ENCODE results near the gene ALPK3. TPM values are rescaled to one million over a fixed set of nuclear protein-coding genes. Genes with fewer than 3 reads are reported as not detected.

Gene ALPK3
- total RNA-seq, 1 experiment from 2014 or later: 17.7 TPM

- no peaks in the 10 kb centered on the region for H3K27me3 ChIP-seq (ENCODE audit: insufficient read depth, low read length)
- H3K9ac ChIP-seq (ENCODE audit: extremely low read depth, insufficient read length, low read length): no peak overlapping the region
- H3K9me3 ChIP-seq (ENCODE audit: control insufficient read depth, low read depth, low read length): no peaks in the 10 kb centered on the region
- H3K23ac ChIP-seq (ENCODE audit: insufficient read length, low read depth, low read length): no peak overlapping the region
- H3K36me3 Mint-ChIP-seq (ENCODE audit: insufficient read depth in 1 of 3, low read depth in 3 of 3): peaks cover 0 to 15% (median 6%) of the 10 kb centered on the region in 3 experiments; a peak in 2 of 7 replicates
- H3K4me3 Mint-ChIP-seq: no peak overlapping the region
- no peak overlapping the region for H2BK5ac ChIP-seq (ENCODE audit: insufficient read length, low read length)
- H3K18ac ChIP-seq (ENCODE audit: insufficient read length, low read depth, low read length): no peak overlapping the region
- H2BK120ac ChIP-seq (ENCODE audit: low read depth, low read length, poor library complexity, severe bottlenecking): no peak overlapping the region
- no peaks in the 10 kb centered on the region for H3K79me1 ChIP-seq (ENCODE audit: insufficient read depth, low read depth, low read length, poor library complexity, severe bottlenecking)
- H2BK20ac ChIP-seq (ENCODE audit: low read depth, low read length, poor library complexity, severe bottlenecking): no peak overlapping the region
- H3T11ph ChIP-seq (ENCODE audit: low read length): no peak overlapping the region
- H4K8ac ChIP-seq (replicated peaks; ENCODE audit: insufficient read length, low read depth, low read length): no peak overlapping the region
- no peak overlapping the region for H2AK5ac ChIP-seq (ENCODE audit: insufficient read length, low read length)
- no peak overlapping the region for H3K27ac Mint-ChIP-seq
- no peaks in the 10 kb centered on the region for H3K23me2 ChIP-seq (ENCODE audit: insufficient read length, low read depth, low read length, poor library complexity, severe bottlenecking)
- H3K79me2 ChIP-seq (ENCODE audit: insufficient read depth, low read length): peaks cover 2% of the 10 kb centered on the region; the same call in 1 of the 2 replicates
- no peak overlapping the region for H2BK12ac ChIP-seq (ENCODE audit: insufficient read length, low read depth, low read length)
- TF ChIP-seq, protein P1, sequence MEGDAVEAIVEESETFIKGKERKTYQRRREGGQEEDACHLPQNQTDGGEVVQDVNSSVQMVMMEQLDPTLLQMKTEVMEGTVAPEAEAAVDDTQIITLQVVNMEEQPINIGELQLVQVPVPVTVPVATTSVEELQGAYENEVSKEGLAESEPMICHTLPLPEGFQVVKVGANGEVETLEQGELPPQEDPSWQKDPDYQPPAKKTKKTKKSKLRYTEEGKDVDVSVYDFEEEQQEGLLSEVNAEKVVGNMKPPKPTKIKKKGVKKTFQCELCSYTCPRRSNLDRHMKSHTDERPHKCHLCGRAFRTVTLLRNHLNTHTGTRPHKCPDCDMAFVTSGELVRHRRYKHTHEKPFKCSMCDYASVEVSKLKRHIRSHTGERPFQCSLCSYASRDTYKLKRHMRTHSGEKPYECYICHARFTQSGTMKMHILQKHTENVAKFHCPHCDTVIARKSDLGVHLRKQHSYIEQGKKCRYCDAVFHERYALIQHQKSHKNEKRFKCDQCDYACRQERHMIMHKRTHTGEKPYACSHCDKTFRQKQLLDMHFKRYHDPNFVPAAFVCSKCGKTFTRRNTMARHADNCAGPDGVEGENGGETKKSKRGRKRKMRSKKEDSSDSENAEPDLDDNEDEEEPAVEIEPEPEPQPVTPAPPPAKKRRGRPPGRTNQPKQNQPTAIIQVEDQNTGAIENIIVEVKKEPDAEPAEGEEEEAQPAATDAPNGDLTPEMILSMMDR (conservative IDR thresholded peaks at IDR 0.05): no peak
- H3K27ac ChIP-seq (ENCODE audit: insufficient read length, low read depth, low read length): no peak overlapping the region
- no peak overlapping the region for H3K4me2 ChIP-seq (ENCODE audit: insufficient read depth, insufficient read length, low read length)
- DNase-seq: no peak
- H4K20me1 ChIP-seq (ENCODE audit: control insufficient read depth, insufficient read depth, insufficient read length): no peaks in the 10 kb centered on the region
- no peak overlapping the region for H3K56ac ChIP-seq (ENCODE audit: insufficient read length, low read depth, low read length)
- no peak overlapping the region for H3K4ac ChIP-seq (ENCODE audit: low read depth, low read length)
- H3K4me1 ChIP-seq (ENCODE audit: insufficient read depth, low read length): no peaks in the 10 kb centered on the region
- no CpG with 5 or more reads among the region's 17 CpGs for WGBS (ENCODE audit: extremely low coverage, insufficient read length, low lambda C conversion rate)
- H3K4me1 Mint-ChIP-seq: peaks cover 0 to 2% of the 10 kb centered on the region in 2 experiments; a peak in 1 of 4 replicates
- peaks cover 8% of the 10 kb centered on the region for H3K27me3 Mint-ChIP-seq (ENCODE audit: low read depth)
- no peak overlapping the region for H4K91ac ChIP-seq (ENCODE audit: insufficient read length, low read depth, low read length)
- no peak overlapping the region for H2AFZ ChIP-seq (ENCODE audit: low read length)
- H4K5ac ChIP-seq (ENCODE audit: insufficient read length, low read depth, low read length): no peak overlapping the region
- no peak overlapping the region for H2BK15ac ChIP-seq (ENCODE audit: low read depth, low read length)
- no peak overlapping the region for H3K14ac ChIP-seq (ENCODE audit: insufficient read depth, low read length)
- H3K9me3 Mint-ChIP-seq: no peaks in the 10 kb centered on the region; a peak in 1 of 5 replicates
Measured at GRCh38 chr15:84872009-84872910, 55.1 kb downstream of the ALPK3 start.

Measured in H9 (cell line).